HG02610 (cell line): ENCODE results near the gene MYT1.

Experiments
- ATAC-seq: cut with Tn5 transposase; IDR thresholded peaks from one replicate; pipeline ENCODE4 v1.9.1; 2021; ENCODE audit warnings: mild to moderate bottlenecking, moderate library complexity; ENCODE audit not compliant: unreplicated experiment

Gene MYT1

GRCh38 chr20:64212755-64213154 is 48.5 kb downstream of the MYT1 start:
- ATAC-seq: no peak

GRCh38 chr20:64214113-64214512 is 49.9 kb downstream of the MYT1 start:
- no peak for ATAC-seq

GRCh38 chr20:64214952-64215351 is 50.7 kb downstream of the MYT1 start:
- no peak for ATAC-seq

- ATAC-seq: no peak
Observed at GRCh38 chr20:64216036-64216435, 51.8 kb downstream of the MYT1 start.

GRCh38 chr20:64216910-64217309 is 52.7 kb downstream of the MYT1 start:
- no peak for ATAC-seq

DNA sequence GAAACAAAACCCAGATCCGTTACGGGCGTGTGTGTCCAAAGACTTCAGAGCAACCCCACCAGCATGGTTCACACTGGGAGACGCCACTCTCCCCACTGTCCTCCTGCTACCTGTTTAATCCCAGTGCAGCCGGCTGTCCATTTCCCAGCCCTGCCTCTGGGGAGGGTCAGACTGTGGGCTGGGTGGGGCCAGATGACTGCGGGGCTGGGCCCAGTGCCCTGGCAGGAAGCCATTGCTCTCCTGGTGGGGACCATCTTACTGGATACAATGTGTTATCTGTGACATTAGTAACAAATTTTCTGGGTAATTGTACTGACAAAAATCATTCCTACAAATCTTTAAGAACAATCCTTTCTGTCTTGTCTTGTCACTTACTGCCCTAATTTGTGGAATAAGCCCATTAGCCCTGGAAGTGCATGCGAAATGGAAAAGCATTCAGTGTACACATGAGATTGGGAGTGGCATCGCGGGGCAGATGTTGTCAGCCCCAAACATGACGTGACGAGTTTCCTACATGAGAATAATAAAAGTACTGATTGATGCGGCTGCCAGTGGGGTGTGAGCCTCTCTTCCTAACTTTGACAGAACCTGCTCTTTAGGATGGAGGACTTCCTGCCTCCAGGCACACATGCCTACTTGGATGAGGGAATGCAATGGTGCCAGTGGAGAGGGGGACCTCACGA is 53.4 kb downstream of the MYT1 start:
- no peak for ATAC-seq

DNA sequence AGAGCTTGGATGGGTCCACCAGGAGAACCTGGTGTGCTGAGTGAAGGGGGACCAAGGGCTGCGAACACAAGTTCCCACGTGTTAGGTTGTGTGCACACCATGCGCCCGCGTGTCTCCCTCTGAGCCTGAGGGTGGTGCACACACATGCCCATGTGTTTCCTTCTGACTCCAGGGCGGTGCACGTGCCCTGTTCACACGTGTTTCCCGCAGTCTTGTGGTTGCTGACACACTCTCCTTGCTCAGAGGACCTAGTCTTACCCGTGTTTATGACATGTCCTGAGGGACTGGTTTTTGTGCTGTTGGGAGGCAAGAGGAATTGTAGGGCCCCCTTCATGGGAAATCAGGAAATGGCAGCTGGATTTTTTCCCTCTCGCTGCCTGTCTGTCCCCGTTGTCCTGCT is 55.0 kb downstream of the MYT1 start:
- no peak for ATAC-seq

- no peak for ATAC-seq
Observed at GRCh38 chr20:64219730-64220129, 55.5 kb downstream of the MYT1 start.

DNA sequence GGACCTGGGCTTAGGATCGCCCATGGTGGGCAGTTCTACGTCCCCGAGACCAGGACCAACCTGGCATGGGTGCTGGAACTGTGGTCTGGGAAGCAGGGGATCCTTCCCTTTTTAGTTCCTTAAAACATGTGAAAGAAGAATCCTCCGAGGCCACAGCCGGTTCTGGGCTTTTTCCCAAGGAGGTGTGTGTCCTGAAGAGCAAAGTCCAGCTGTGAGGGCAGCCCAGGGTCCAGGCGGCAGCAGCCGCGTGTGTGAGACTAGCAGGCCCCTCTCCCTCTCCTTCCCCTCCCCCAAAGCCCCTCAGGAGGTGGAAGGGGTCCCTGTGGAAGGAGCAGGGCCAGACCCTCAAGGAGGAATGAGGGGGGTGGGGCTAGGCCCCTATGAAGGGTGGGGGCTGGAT is 56.2 kb downstream of the MYT1 start:
- no peak for ATAC-seq

GRCh38 chr20:64220891-64221527 is 56.8 kb downstream of the MYT1 start:
- no peak for ATAC-seq

DNA sequence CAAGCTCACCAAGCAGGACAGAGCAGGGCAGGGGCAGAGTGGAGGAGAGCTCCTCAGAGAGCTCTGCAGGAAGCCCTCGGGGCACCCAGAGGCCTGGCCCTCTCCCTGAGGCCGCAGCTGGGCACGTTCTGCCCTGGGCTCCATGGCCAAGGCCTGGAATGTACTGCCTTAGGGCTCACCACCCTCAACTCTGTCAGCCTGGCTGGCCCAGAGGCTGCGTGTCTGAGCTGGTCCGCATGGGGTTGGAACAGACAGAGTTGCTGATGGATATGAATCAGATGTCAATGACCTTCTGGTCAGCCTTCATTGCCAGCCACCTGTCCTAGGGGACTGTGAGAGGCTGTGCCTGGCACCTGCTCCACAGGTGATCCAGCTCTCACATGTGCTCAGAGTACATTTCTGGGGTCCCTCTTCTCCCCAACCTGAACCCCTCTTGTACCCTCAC is 58.1 kb downstream of the MYT1 start:
- ATAC-seq: no peak

DNA sequence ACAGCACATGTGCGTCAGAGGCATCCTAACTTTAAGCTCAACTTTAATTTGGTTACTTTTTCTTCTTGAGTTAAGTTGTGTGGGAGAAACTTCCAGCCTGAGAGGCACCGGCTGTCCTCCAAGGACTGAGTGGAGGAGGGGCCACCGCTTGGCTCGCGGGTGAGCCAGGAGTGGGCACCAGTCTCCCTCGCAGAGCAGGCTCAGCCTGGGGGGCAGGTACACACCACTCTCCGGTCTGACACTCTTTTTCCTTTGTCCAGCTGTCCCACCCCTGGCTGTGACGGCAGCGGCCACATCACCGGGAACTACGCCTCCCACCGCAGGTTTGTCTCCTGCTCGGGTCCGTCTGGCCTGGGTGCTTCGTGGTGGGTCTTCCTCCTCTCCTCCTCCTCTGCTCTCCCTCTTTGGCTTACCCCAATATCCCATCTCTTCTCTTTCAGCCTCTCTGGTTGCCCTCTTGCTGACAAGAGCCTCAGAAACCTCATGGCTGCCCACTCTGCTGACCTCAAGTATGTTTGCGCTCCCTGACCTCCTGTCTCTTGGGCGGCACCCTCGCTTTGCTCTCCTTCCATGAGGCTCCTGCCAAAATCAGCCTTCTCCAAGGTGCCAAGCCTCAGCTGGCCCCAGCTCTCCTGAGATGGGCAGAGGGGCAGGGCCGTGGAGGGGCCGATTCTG is 58.7 kb downstream of the MYT1 start:
- no peak for ATAC-seq

DNA sequence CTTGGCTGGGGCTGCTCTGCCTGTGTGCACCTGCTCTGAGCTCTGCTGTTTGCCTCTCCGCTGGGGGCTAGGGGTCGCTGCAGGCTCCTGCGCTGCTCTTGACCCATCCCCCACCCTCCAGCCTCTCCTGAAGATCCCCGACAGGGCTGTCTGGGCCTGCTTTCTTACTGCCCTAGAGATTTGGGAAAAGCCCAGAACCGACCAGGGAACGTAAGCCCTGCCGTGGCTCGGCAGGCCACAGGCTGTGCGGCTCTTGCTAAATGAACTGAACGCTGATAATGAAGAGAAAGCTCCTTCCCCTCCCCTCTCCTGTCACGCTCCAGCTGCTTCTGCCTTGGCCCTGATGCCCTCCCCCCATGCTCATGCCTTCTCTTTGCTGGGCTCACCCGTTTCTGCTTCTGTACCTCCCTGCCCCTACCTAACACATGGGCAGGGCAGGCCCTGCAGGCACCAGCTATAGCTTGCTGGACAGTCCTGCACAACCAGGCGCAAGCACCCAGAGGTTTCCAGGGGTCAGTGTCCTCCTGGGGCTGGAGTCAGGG is 59.3 kb downstream of the MYT1 start:
- ATAC-seq: no peak

GRCh38 chr20:64224351-64225170 is 60.3 kb downstream of the MYT1 start:
- no peak for ATAC-seq

DNA sequence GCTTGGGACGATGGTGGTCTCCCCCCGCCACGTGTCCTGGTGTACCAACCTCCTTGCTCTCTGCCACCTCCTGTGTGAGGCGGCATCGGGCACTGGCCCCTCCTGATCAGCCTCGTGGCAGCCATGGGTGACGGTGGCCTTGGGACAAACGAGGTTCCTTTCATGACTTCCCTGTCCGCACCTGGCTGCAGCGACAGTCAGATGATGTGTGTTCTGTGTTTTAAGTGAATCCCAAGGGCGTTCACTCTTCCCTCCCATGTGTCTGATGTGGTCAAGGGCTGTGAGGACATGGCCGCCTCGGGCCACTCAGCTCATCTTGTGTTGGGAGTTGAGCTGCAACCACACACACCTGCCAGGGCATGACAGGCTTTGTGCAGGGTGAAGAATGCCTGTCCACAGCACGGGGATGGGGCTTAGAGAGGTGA is 60.9 kb downstream of the MYT1 start:
- no peak for ATAC-seq

- no peak for ATAC-seq
Observed at GRCh38 chr20:64225828-64226598, 61.8 kb downstream of the MYT1 start.

GRCh38 chr20:64226686-64227580 is 62.7 kb downstream of the MYT1 start:
- no peak for ATAC-seq

- no peak for ATAC-seq
Observed at GRCh38 chr20:64228086-64228653, 63.9 kb downstream of the MYT1 start.
